Measurements from ENCODE around the gene PEX11A.

The PEX11A gene

GRCh38 chr15:89690276-89691218 is at the start of gene PEX11A, which contains the start of gene WDR93:
Gene PEX11A (minus strand): TSS chr15:89690754. CDS start chr15:89690632, 122 bp downstream.
Gene WDR93 (plus strand): TSS chr15:89690811. CDS start chr15:89701747, 10,936 bp downstream.
- ATAC-seq = peak; percentile 99
- TF ChIP-seq SNAI2 (CRISPR knock-in tag; IDR thresholded peaks at IDR 0.05) (no peak), POU6F1 (CRISPR knock-in tag; IDR thresholded peaks at IDR 0.05; ENCODE audit: borderline replicate concordance, low read depth) (no peak), TOX (CRISPR knock-in tag; IDR thresholded peaks at IDR 0.05; ENCODE audit: borderline replicate concordance) (no peak), CREB5 (CRISPR knock-in tag; IDR thresholded peaks at IDR 0.05; ENCODE audit: low read depth) (no peak), PPARA (CRISPR knock-in tag; IDR thresholded peaks at IDR 0.05; ENCODE audit: borderline replicate concordance) (no peak), ESRRG (CRISPR knock-in tag; IDR thresholded peaks at IDR 0.05) (no peak)

- ATAC-seq = peak; percentile 97
Observed at GRCh38 chr15:89740137-89740536, 49.6 kb upstream of the PEX11A start.

More at GRCh38 chr15:89740137-89740536, 49.6 kb upstream of the PEX11A start:
- TF ChIP-seq POU6F1 (CRISPR knock-in tag; IDR thresholded peaks at IDR 0.05; ENCODE audit: borderline replicate concordance, low read depth) (no peak), ZFP30 (CRISPR knock-in tag; IDR thresholded peaks at IDR 0.05) (no peak), ARNTL (CRISPR knock-in tag; IDR thresholded peaks at IDR 0.05; ENCODE audit: borderline replicate concordance, low read depth) (no peak), PPARA (CRISPR knock-in tag; IDR thresholded peaks at IDR 0.05; ENCODE audit: borderline replicate concordance) (no peak), PATZ1 (CRISPR knock-in tag; IDR thresholded peaks at IDR 0.05; ENCODE audit: borderline replicate concordance) (no peak), ESRRG (CRISPR knock-in tag; IDR thresholded peaks at IDR 0.05) (no peak), ZFP3 (CRISPR knock-in tag; IDR thresholded peaks at IDR 0.05) (no peak), TCF4 (CRISPR knock-in tag; IDR thresholded peaks at IDR 0.05; ENCODE audit: borderline replicate concordance) (no peak), ZNF8 (CRISPR knock-in tag; IDR thresholded peaks at IDR 0.05) (no peak), ISL1 (CRISPR knock-in tag; IDR thresholded peaks at IDR 0.05) (no peak), GLIS3 (CRISPR knock-in tag; IDR thresholded peaks at IDR 0.05) (no peak), RARB (CRISPR knock-in tag; IDR thresholded peaks at IDR 0.05) (no peak), OSR1 (CRISPR knock-in tag; IDR thresholded peaks at IDR 0.05) (no peak), SNAI2 (CRISPR knock-in tag; IDR thresholded peaks at IDR 0.05) (no peak), CSDC2 (CRISPR knock-in tag; IDR thresholded peaks at IDR 0.05) (no peak), BACH2 (CRISPR knock-in tag; IDR thresholded peaks at IDR 0.05; ENCODE audit: borderline replicate concordance) (no peak), TOX (CRISPR knock-in tag; IDR thresholded peaks at IDR 0.05; ENCODE audit: borderline replicate concordance) (no peak), CSRNP3 (CRISPR knock-in tag; IDR thresholded peaks at IDR 0.05) (no peak), CREB5 (CRISPR knock-in tag; IDR thresholded peaks at IDR 0.05; ENCODE audit: low read depth) (no peak), ZNF70 (CRISPR knock-in tag; IDR thresholded peaks at IDR 0.05) (no peak)

Measured in SK-N-SH treated with all-trans-retinoic acid at 6 μM for 48 hours (cell line).